ENCODE measurements around the gene BTNL2.

Gene BTNL2

DNA sequence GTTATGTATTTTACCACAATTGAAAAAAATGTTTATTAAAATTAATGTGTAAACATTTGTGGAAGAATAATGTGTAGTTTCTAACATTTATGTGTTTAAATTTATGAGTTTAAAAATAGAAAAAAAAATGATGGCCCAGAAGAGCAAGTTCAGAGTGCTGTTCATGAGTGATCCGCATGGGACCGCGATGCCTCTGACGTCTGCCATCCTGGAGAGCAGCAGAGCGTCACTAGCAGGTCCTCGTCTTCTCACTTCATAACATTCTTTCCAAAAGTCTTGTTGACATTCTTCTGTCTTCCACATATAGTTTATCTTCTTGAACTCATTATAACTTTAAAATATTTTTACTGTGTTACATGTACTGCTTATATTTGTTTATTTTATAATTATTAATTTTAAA is 15.5 kb downstream of the BTNL2 start:
- ATAC-seq: no peak
- TF ChIP-seq, protein P1, sequence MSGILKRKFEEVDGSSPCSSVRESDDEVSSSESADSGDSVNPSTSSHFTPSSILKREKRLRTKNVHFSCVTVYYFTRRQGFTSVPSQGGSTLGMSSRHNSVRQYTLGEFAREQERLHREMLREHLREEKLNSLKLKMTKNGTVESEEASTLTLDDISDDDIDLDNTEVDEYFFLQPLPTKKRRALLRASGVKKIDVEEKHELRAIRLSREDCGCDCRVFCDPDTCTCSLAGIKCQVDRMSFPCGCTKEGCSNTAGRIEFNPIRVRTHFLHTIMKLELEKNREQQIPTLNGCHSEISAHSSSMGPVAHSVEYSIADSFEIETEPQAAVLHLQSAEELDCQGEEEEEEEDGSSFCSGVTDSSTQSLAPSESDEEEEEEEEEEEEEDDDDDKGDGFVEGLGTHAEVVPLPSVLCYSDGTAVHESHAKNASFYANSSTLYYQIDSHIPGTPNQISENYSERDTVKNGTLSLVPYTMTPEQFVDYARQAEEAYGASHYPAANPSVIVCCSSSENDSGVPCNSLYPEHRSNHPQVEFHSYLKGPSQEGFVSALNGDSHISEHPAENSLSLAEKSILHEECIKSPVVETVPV (CRISPR knock-in tag; IDR thresholded peaks at IDR 0.05): no peak
- TF ChIP-seq ZC3H10 (CRISPR knock-in tag; IDR thresholded peaks at IDR 0.05): no peak
- TF ChIP-seq ZNF565 (CRISPR knock-in tag; conservative IDR thresholded peaks at IDR 0.05; ENCODE audit: low read depth): no peak
- no peak for TF ChIP-seq ESRRG (CRISPR knock-in tag; IDR thresholded peaks at IDR 0.05)
- no peak for TF ChIP-seq RARB (CRISPR knock-in tag; IDR thresholded peaks at IDR 0.05)

DNA sequence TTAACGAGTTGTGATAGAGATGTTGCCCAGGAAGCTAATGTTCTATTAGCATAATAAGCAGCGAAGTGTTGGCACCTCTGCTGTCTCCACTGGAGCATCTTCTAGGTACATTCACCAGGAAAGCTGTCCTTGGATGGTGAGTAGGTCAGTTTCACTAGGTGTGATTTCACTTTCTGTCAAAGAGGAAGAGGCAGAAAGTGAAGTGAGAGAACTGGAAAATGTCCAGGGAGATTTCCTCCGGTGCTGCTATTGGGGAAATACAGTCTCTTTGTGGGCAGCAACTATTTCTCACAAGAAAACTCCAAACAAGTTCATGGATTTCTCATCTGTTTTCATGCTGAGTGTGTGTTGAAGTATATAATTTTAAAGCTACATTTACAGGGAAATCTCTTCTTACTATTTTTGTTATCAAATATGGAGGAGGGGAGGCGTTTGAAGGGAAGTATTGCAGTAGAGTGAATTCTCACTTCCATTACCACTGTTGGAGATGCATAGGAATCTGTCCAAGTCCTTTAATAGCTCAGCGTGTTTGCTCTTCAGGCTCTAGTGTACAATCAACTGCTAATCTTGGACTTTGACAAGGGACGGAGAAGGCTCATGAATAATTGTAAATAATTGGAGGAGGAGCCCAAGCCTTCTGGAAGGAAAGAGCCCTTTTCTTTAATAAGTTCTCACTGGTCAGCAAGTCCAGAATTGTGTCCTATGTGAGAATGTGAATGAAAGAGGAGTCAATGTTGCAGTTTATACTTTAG is 19.2 kb downstream of the BTNL2 start:
- ATAC-seq: no peak
- TF ChIP-seq, protein P1 (CRISPR knock-in tag; IDR thresholded peaks at IDR 0.05): no peak
- no peak for TF ChIP-seq CSDC2 (CRISPR knock-in tag; IDR thresholded peaks at IDR 0.05)
- no peak for TF ChIP-seq GLIS3 (CRISPR knock-in tag; IDR thresholded peaks at IDR 0.05)
- TF ChIP-seq ZNF8 (CRISPR knock-in tag; IDR thresholded peaks at IDR 0.05): no peak
- TF ChIP-seq, protein P2, sequence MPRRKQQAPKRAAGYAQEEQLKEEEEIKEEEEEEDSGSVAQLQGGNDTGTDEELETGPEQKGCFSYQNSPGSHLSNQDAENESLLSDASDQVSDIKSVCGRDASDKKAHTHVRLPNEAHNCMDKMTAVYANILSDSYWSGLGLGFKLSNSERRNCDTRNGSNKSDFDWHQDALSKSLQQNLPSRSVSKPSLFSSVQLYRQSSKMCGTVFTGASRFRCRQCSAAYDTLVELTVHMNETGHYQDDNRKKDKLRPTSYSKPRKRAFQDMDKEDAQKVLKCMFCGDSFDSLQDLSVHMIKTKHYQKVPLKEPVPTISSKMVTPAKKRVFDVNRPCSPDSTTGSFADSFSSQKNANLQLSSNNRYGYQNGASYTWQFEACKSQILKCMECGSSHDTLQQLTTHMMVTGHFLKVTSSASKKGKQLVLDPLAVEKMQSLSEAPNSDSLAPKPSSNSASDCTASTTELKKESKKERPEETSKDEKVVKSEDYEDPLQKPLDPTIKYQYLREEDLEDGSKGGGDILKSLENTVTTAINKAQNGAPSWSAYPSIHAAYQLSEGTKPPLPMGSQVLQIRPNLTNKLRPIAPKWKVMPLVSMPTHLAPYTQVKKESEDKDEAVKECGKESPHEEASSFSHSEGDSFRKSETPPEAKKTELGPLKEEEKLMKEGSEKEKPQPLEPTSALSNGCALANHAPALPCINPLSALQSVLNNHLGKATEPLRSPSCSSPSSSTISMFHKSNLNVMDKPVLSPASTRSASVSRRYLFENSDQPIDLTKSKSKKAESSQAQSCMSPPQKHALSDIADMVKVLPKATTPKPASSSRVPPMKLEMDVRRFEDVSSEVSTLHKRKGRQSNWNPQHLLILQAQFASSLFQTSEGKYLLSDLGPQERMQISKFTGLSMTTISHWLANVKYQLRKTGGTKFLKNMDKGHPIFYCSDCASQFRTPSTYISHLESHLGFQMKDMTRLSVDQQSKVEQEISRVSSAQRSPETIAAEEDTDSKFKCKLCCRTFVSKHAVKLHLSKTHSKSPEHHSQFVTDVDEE (CRISPR knock-in tag; IDR thresholded peaks at IDR 0.05): no peak
- TF ChIP-seq RARB (CRISPR knock-in tag; IDR thresholded peaks at IDR 0.05): no peak
- no peak for TF ChIP-seq ISL1 (CRISPR knock-in tag; IDR thresholded peaks at IDR 0.05)
- TF ChIP-seq ARNTL (CRISPR knock-in tag; IDR thresholded peaks at IDR 0.05; ENCODE audit: borderline replicate concordance, low read depth): no peak
- TF ChIP-seq BACH2 (CRISPR knock-in tag; IDR thresholded peaks at IDR 0.05; ENCODE audit: borderline replicate concordance): no peak
- TF ChIP-seq, protein P3, sequence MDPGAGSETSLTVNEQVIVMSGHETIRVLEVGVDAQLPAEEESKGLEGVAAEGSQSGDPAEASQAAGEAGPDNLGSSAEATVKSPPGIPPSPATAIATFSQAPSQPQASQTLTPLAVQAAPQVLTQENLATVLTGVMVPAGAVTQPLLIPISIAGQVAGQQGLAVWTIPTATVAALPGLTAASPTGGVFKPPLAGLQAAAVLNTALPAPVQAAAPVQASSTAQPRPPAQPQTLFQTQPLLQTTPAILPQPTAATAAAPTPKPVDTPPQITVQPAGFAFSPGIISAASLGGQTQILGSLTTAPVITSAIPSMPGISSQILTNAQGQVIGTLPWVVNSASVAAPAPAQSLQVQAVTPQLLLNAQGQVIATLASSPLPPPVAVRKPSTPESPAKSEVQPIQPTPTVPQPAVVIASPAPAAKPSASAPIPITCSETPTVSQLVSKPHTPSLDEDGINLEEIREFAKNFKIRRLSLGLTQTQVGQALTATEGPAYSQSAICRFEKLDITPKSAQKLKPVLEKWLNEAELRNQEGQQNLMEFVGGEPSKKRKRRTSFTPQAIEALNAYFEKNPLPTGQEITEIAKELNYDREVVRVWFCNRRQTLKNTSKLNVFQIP (CRISPR knock-in tag; IDR thresholded peaks at IDR 0.05; ENCODE audit: borderline replicate concordance, low read depth): no peak
- TF ChIP-seq OSR1 (CRISPR knock-in tag; IDR thresholded peaks at IDR 0.05): no peak
- TF ChIP-seq PPARA (CRISPR knock-in tag; IDR thresholded peaks at IDR 0.05; ENCODE audit: borderline replicate concordance): no peak
- TF ChIP-seq ZNF70 (CRISPR knock-in tag; IDR thresholded peaks at IDR 0.05): no peak
- TF ChIP-seq ZFP30 (CRISPR knock-in tag; IDR thresholded peaks at IDR 0.05): no peak

DNA sequence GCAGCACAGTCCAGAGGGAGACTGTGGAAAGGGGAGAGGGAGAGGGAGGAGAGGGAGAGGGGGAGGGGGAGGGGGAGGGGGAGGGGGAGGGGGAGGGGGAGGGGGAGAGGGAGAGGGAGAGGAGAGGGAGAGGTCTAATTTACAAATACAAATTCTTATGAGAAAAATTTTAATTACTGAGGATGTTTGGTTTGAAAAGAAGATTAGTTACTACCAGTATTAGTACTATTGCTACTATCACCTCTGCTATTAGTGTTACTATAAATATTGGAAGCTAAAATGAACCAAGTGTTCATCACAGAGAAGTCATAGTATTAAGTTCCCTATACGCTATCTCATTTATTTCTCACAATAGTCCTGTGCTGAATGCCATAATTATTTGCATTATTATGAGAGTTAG is 20.9 kb downstream of the BTNL2 start:
- TF ChIP-seq PPARA (CRISPR knock-in tag; IDR thresholded peaks at IDR 0.05; ENCODE audit: borderline replicate concordance) (no peak), OSR1 (CRISPR knock-in tag; IDR thresholded peaks at IDR 0.05) (no peak), ZNF565 (CRISPR knock-in tag; conservative IDR thresholded peaks at IDR 0.05; ENCODE audit: low read depth) (no peak), BACH2 (CRISPR knock-in tag; IDR thresholded peaks at IDR 0.05; ENCODE audit: borderline replicate concordance) (no peak), ZNF8 (CRISPR knock-in tag; IDR thresholded peaks at IDR 0.05) (no peak), ESRRG (CRISPR knock-in tag; IDR thresholded peaks at IDR 0.05) (no peak), GLIS3 (CRISPR knock-in tag; IDR thresholded peaks at IDR 0.05) (no peak), ISL1 (CRISPR knock-in tag; IDR thresholded peaks at IDR 0.05) (no peak), ZFP3 (CRISPR knock-in tag; IDR thresholded peaks at IDR 0.05) (no peak), TCF4 (CRISPR knock-in tag; IDR thresholded peaks at IDR 0.05; ENCODE audit: borderline replicate concordance) (no peak), TOX (CRISPR knock-in tag; IDR thresholded peaks at IDR 0.05; ENCODE audit: borderline replicate concordance) (no peak), ZC3H10 (CRISPR knock-in tag; IDR thresholded peaks at IDR 0.05) (no peak), ZNF70 (CRISPR knock-in tag; IDR thresholded peaks at IDR 0.05) (no peak), ARNTL (CRISPR knock-in tag; IDR thresholded peaks at IDR 0.05; ENCODE audit: borderline replicate concordance, low read depth) (no peak)
- TF ChIP-seq, protein P1 (CRISPR knock-in tag; IDR thresholded peaks at IDR 0.05): no peak
- TF ChIP-seq, protein P3 (CRISPR knock-in tag; IDR thresholded peaks at IDR 0.05; ENCODE audit: borderline replicate concordance, low read depth): no peak
- no peak for ATAC-seq

All from SK-N-SH treated with all-trans-retinoic acid at 6 μM for 48 hours (cell line).